ENCODE results near the gene OAF. TPM values are rescaled to one million over a fixed set of nuclear protein-coding genes. Genes with fewer than 3 reads are reported as not detected.

Gene OAF
- total RNA-seq, 3 donors from 2014 or later = 5.0 to 5.8 (median 5.3) TPM

- Mint-ChIP-seq H3K4me1 (ENCODE audit: low read depth) (peaks cover 11% of the 10 kb centered on the region), H3K36me3 (ENCODE audit: insufficient read depth) (no peaks in the 10 kb centered on the region), H3K9me3 (no peaks in the 10 kb centered on the region), H3K4me3 (no peak overlapping the region), H3K27me3 (ENCODE audit: low read depth) (peaks cover 36% of the 10 kb centered on the region)
- DNase-seq (no peak), ATAC-seq (no peak)
These were observed 3.3 kb upstream of the OAF start for GRCh38 chr11:120207512-120207911.

- H3K4me3 Mint-ChIP-seq = no peak overlapping the region
- no peaks in the 10 kb centered on the region for H3K36me3 Mint-ChIP-seq (ENCODE audit: insufficient read depth)
- DNase-seq (no peak), ATAC-seq (no peak)
- no peaks in the 10 kb centered on the region for H3K9me3 Mint-ChIP-seq
- H3K4me1 Mint-ChIP-seq (ENCODE audit: low read depth) = peaks cover 11% of the 10 kb centered on the region
- peaks cover 36% of the 10 kb centered on the region for H3K27me3 Mint-ChIP-seq (ENCODE audit: low read depth)
These were observed 2.8 kb upstream of the OAF start for GRCh38 chr11:120208001-120208441.

- Mint-ChIP-seq H3K9me3 (no peaks in the 10 kb centered on the region), H3K4me1 (ENCODE audit: low read depth) (peaks cover 13% of the 10 kb centered on the region), H3K27me3 (ENCODE audit: low read depth) (peaks cover 36% of the 10 kb centered on the region), H3K36me3 (ENCODE audit: insufficient read depth) (no peaks in the 10 kb centered on the region), H3K4me3 (peak overlapping the region; percentile 12)
- ATAC-seq = no peak
- no peak for DNase-seq
These were observed 2.1 kb upstream of the OAF start for GRCh38 chr11:120208777-120209176.

GRCh38 chr11:120209746-120210625, 846 bp upstream of the OAF start:
- Mint-ChIP-seq H3K4me3 (peak overlapping the region; percentile 84), H3K36me3 (ENCODE audit: insufficient read depth) (no peaks in the 10 kb centered on the region), H3K27me3 (ENCODE audit: low read depth) (peaks cover 33% of the 10 kb centered on the region), H3K4me1 (ENCODE audit: low read depth) (peaks cover 13% of the 10 kb centered on the region), H3K9me3 (no peaks in the 10 kb centered on the region)
- DNase-seq = no peak
- ATAC-seq = no peak

GRCh38 chr11:120211522-120212258, 858 bp downstream of the OAF start:
- ATAC-seq = no peak
- Mint-ChIP-seq H3K36me3 (ENCODE audit: insufficient read depth) (no peaks in the 10 kb centered on the region), H3K4me1 (ENCODE audit: low read depth) (peaks cover 13% of the 10 kb centered on the region), H3K4me3 (peak overlapping the region; percentile 90), H3K9me3 (no peaks in the 10 kb centered on the region), H3K27me3 (ENCODE audit: low read depth) (peaks cover 29% of the 10 kb centered on the region)
- no peak for DNase-seq

- Mint-ChIP-seq H3K27me3 (ENCODE audit: low read depth) (peaks cover 28% of the 10 kb centered on the region), H3K9me3 (no peaks in the 10 kb centered on the region), H3K4me1 (ENCODE audit: low read depth) (peaks cover 13% of the 10 kb centered on the region), H3K36me3 (ENCODE audit: insufficient read depth) (no peaks in the 10 kb centered on the region), H3K4me3 (no peak overlapping the region)
- ATAC-seq (no peak), DNase-seq (no peak)
These were observed 1.5 kb downstream of the OAF start for GRCh38 chr11:120212259-120212878.

- DNase-seq = no peak
- Mint-ChIP-seq H3K4me1 (ENCODE audit: low read depth) (peaks cover 13% of the 10 kb centered on the region), H3K4me3 (no peak overlapping the region), H3K36me3 (ENCODE audit: insufficient read depth) (no peaks in the 10 kb centered on the region), H3K9me3 (no peaks in the 10 kb centered on the region), H3K27me3 (ENCODE audit: low read depth) (peaks cover 23% of the 10 kb centered on the region)
- ATAC-seq = no peak
These were observed 2.1 kb downstream of the OAF start for GRCh38 chr11:120212926-120213325.

- Mint-ChIP-seq H3K9me3 (no peaks in the 10 kb centered on the region), H3K4me1 (ENCODE audit: low read depth) (peaks cover 13% of the 10 kb centered on the region), H3K36me3 (ENCODE audit: insufficient read depth) (no peaks in the 10 kb centered on the region), H3K4me3 (no peak overlapping the region), H3K27me3 (ENCODE audit: low read depth) (peaks cover 10% of the 10 kb centered on the region)
- no peak for DNase-seq
- ATAC-seq = no peak
These were observed 3.7 kb downstream of the OAF start for GRCh38 chr11:120214581-120214980.

GRCh38 chr11:120215634-120216033, 4.8 kb downstream of the OAF start:
- ATAC-seq (no peak), DNase-seq (no peak)
- H3K9me3 Mint-ChIP-seq = no peaks in the 10 kb centered on the region
- peaks cover 4% of the 10 kb centered on the region for H3K27me3 Mint-ChIP-seq (ENCODE audit: low read depth)
- no peaks in the 10 kb centered on the region for H3K36me3 Mint-ChIP-seq (ENCODE audit: insufficient read depth)
- H3K4me1 Mint-ChIP-seq (ENCODE audit: low read depth) = peaks cover 7% of the 10 kb centered on the region
- H3K4me3 Mint-ChIP-seq = no peak overlapping the region

- no peak for DNase-seq
- no peaks in the 10 kb centered on the region for H3K36me3 Mint-ChIP-seq (ENCODE audit: insufficient read depth)
- peaks cover 5% of the 10 kb centered on the region for H3K4me1 Mint-ChIP-seq (ENCODE audit: low read depth)
- no peak overlapping the region for H3K4me3 Mint-ChIP-seq
- H3K27me3 Mint-ChIP-seq (ENCODE audit: low read depth) = peaks cover 3% of the 10 kb centered on the region
- no peaks in the 10 kb centered on the region for H3K9me3 Mint-ChIP-seq
- ATAC-seq = no peak
These were observed 5.7 kb downstream of the OAF start for GRCh38 chr11:120216426-120217102.

- Mint-ChIP-seq H3K27me3 (ENCODE audit: low read depth) (no peaks in the 10 kb centered on the region), H3K4me1 (ENCODE audit: low read depth) (peaks cover 2% of the 10 kb centered on the region), H3K36me3 (ENCODE audit: insufficient read depth) (no peaks in the 10 kb centered on the region), H3K9me3 (no peaks in the 10 kb centered on the region), H3K4me3 (no peak overlapping the region)
- ATAC-seq (no peak), DNase-seq (no peak)
These were observed 6.7 kb downstream of the OAF start for GRCh38 chr11:120217526-120217925.

- Mint-ChIP-seq H3K4me1 (ENCODE audit: low read depth) (peaks cover under 1% of the 10 kb centered on the region), H3K36me3 (ENCODE audit: insufficient read depth) (no peaks in the 10 kb centered on the region), H3K9me3 (no peaks in the 10 kb centered on the region), H3K4me3 (no peak overlapping the region), H3K27me3 (ENCODE audit: low read depth) (no peaks in the 10 kb centered on the region)
- ATAC-seq = no peak
- DNase-seq = no peak
These were observed 7.3 kb downstream of the OAF start for GRCh38 chr11:120217941-120218694.

- Mint-ChIP-seq H3K27me3 (ENCODE audit: low read depth) (no peaks in the 10 kb centered on the region), H3K9me3 (no peaks in the 10 kb centered on the region), H3K4me3 (no peak overlapping the region), H3K36me3 (ENCODE audit: insufficient read depth) (no peaks in the 10 kb centered on the region), H3K4me1 (ENCODE audit: low read depth) (no peaks in the 10 kb centered on the region)
- ATAC-seq = no peak
- no peak for DNase-seq
These were observed 7.8 kb downstream of the OAF start for GRCh38 chr11:120218695-120219033.

Data from activated T-cell treated with anti-CD3 and anti-CD28 coated beads, Interleukin-2, amount 50 U/mL, for 4 hours (primary cell).